Activated CD4-positive, alpha-beta T cell treated with anti-CD3 and anti-CD28 coated beads for 36 hours (primary cell): Measurements from ENCODE around the gene CELSR3. TPM values are rescaled to one million over a fixed set of nuclear protein-coding genes. Genes with fewer than 3 reads are reported as not detected.

Source experiments
- ATAC-seq: fragments of 200-7000 bp; cut with Tn5 transposase; one replicate; pipeline ENCODE4 v1.10.0; 2021; ENCODE audit warnings: mild to moderate bottlenecking, moderate library complexity
- CTCF ChIA-PET: fragments of 350-600 bp; sonication (Branson Sonifier 250); formaldehyde crosslinking; loops from one replicate; lab custom pipeline; 2021; ENCODE audit warnings: antibody characterized with exemption; lab: Charles Lee
- POLR2A ChIA-PET: fragments of 350-600 bp; sonication (Branson Sonifier 250); formaldehyde crosslinking; loops from one replicate; lab custom pipeline; 2021; ENCODE audit warnings: antibody characterized with exemption, inconsistent platforms; lab: Charles Lee
- DNase-seq: peaks from one replicate; pipeline ENCODE4 v3.0.0-alpha.2; 2020
- H3K27ac Mint-ChIP-seq: one replicate; pipeline ENCODE4 v1.8.0; 2021; ENCODE audit warnings: mixed read lengths
- H3K27me3 Mint-ChIP-seq: one replicate; pipeline ENCODE4 v1.8.0; 2021; ENCODE audit warnings: mixed read lengths
- H3K36me3 Mint-ChIP-seq: one replicate; pipeline ENCODE4 v1.8.0; 2021; ENCODE audit warnings: low read depth, mixed read lengths
- H3K4me1 Mint-ChIP-seq: one replicate; pipeline ENCODE4 v1.8.0; 2021; ENCODE audit warnings: mixed read lengths
- H3K4me3 Mint-ChIP-seq: one replicate; pipeline ENCODE4 v1.8.0; 2021; ENCODE audit warnings: mild to moderate bottlenecking, moderate library complexity, mixed read lengths
- H3K9me3 Mint-ChIP-seq: one replicate; pipeline ENCODE4 v1.8.0; 2021; ENCODE audit warnings: low read depth, mixed read lengths
- intact Hi-C, 2 experiments: fragments of 100-400 bp; cut with DNase I in 1 of 2; cut with micrococcal nuclease in 1 of 2; formaldehyde crosslinking; loops; one replicate each; pipeline versions ENCODE4 v1.14.2 to v1.15.1; 2022 to 2024; cut with DNase I, micrococcal nuclease
- total RNA-seq, 2 experiments: library from RNA; stranded (reverse); gene quantifications; one replicate each; pipeline ENCODE4 v1.2.3, GENCODE V29; 2021

Gene CELSR3
- total RNA-seq, 2 experiments from 2014 or later, result 7.9 to 8.1 TPM

- DNase-seq (no peak), ATAC-seq (no peak)
- intact Hi-C loops, result no loop called here
- H3K4me1 Mint-ChIP-seq, result no peaks in the 10 kb centered on the region
- ChIA-PET POLR2A (interaction anchor here (0.5 to 0.6 kb wide), 2 partner anchors 126 to 349 kb away, joined by 3 to 5 read pairs; no protein-coding TSS in a partner anchor), CTCF (interaction anchor here (1.0 kb wide), 1 partner anchor 13 kb away, joined by 4 read pairs; the partner anchor contains the start of gene SLC26A6)
- no peak overlapping the region for H3K27ac Mint-ChIP-seq
- no peaks in the 10 kb centered on the region for H3K27me3 Mint-ChIP-seq
- H3K9me3 Mint-ChIP-seq, result no peaks in the 10 kb centered on the region
- H3K36me3 Mint-ChIP-seq, result no peaks in the 10 kb centered on the region
- H3K4me3 Mint-ChIP-seq, result no peak overlapping the region
These were observed 14.4 kb downstream of the CELSR3 start for GRCh38 chr3:48648188-48648850.

GRCh38 chr3:48647714-48648113 is 15.0 kb downstream of the CELSR3 start:
- Mint-ChIP-seq H3K4me1 (no peaks in the 10 kb centered on the region), H3K36me3 (no peaks in the 10 kb centered on the region), H3K4me3 (no peak overlapping the region), H3K27me3 (no peaks in the 10 kb centered on the region), H3K27ac (no peak overlapping the region), H3K9me3 (no peaks in the 10 kb centered on the region)
- POLR2A ChIA-PET, result no interaction called here
- CTCF ChIA-PET, result no interaction called here
- DNase-seq (no peak), ATAC-seq (no peak)
- intact Hi-C loops, result no loop called here

- Mint-ChIP-seq H3K27me3 (no peaks in the 10 kb centered on the region), H3K4me3 (no peak overlapping the region), H3K27ac (no peak overlapping the region), H3K9me3 (no peaks in the 10 kb centered on the region), H3K4me1 (no peaks in the 10 kb centered on the region), H3K36me3 (peaks cover 2% of the 10 kb centered on the region)
- ChIA-PET POLR2A (no interaction called here), CTCF (interaction anchor here (0.5 kb wide), 1 partner anchor 86 kb away, joined by 3 read pairs; no protein-coding TSS in a partner anchor)
- ATAC-seq (no peak), DNase-seq (no peak)
- intact Hi-C loops, result no loop called here
These were observed 17.6 kb downstream of the CELSR3 start for GRCh38 chr3:48644898-48645760.

GRCh38 chr3:48642605-48643004 is 20.1 kb downstream of the CELSR3 start:
- DNase-seq (no peak), ATAC-seq (no peak)
- H3K27me3 Mint-ChIP-seq, result no peaks in the 10 kb centered on the region
- H3K27ac Mint-ChIP-seq, result no peak overlapping the region
- ChIA-PET CTCF (no interaction called here), POLR2A (interaction anchor here (0.6 kb wide), 1 partner anchor 1170 kb away, joined by 3 read pairs; no protein-coding TSS in a partner anchor)
- intact Hi-C loops, result no loop called here
- no peak overlapping the region for H3K4me3 Mint-ChIP-seq
- no peaks in the 10 kb centered on the region for H3K4me1 Mint-ChIP-seq
- H3K36me3 Mint-ChIP-seq, result peaks cover 4% of the 10 kb centered on the region
- H3K9me3 Mint-ChIP-seq, result no peaks in the 10 kb centered on the region

GRCh38 chr3:48641396-48641795 is 21.3 kb downstream of the CELSR3 start:
- intact Hi-C loops, result no loop called here
- Mint-ChIP-seq H3K27me3 (no peaks in the 10 kb centered on the region), H3K36me3 (peaks cover 4% of the 10 kb centered on the region), H3K9me3 (no peaks in the 10 kb centered on the region), H3K4me1 (no peaks in the 10 kb centered on the region), H3K27ac (no peak overlapping the region), H3K4me3 (no peak overlapping the region)
- ChIA-PET CTCF (interaction anchor here (0.8 kb wide), 1 partner anchor 85 kb away, joined by 3 read pairs; the partner anchor contains the start of gene PFKFB4), POLR2A (no interaction called here)
- DNase-seq (no peak), ATAC-seq (no peak)

GRCh38 chr3:48639944-48640606 is 22.6 kb downstream of the CELSR3 start:
- no peaks in the 10 kb centered on the region for H3K9me3 Mint-ChIP-seq
- H3K4me1 Mint-ChIP-seq, result peaks cover 3% of the 10 kb centered on the region
- ChIA-PET POLR2A (no interaction called here), CTCF (interaction anchor here (1.8 kb wide), 1 partner anchor 239 kb away, joined by 6 read pairs; no protein-coding TSS in a partner anchor)
- no peak overlapping the region for H3K4me3 Mint-ChIP-seq
- ATAC-seq, result no peak
- no peak for DNase-seq
- H3K27ac Mint-ChIP-seq, result no peak overlapping the region
- peaks cover 4% of the 10 kb centered on the region for H3K36me3 Mint-ChIP-seq
- intact Hi-C loops, result no loop called here
- H3K27me3 Mint-ChIP-seq, result no peaks in the 10 kb centered on the region

- ChIA-PET CTCF (no interaction called here), POLR2A (no interaction called here)
- DNase-seq (no peak), ATAC-seq (no peak)
- no peak overlapping the region for H3K27ac Mint-ChIP-seq
- intact Hi-C loops, result no loop called here
- H3K4me3 Mint-ChIP-seq, result peak overlapping the region; percentile 7
- no peaks in the 10 kb centered on the region for H3K27me3 Mint-ChIP-seq
- H3K4me1 Mint-ChIP-seq, result peaks cover 13% of the 10 kb centered on the region
- H3K9me3 Mint-ChIP-seq, result no peaks in the 10 kb centered on the region
- peaks cover 8% of the 10 kb centered on the region for H3K36me3 Mint-ChIP-seq
These were observed 25.4 kb downstream of the CELSR3 start for GRCh38 chr3:48637305-48637704.

GRCh38 chr3:48636149-48636655 is 26.5 kb downstream of the CELSR3 start:
- Mint-ChIP-seq H3K9me3 (no peaks in the 10 kb centered on the region), H3K27ac (peak overlapping the region; percentile 37), H3K27me3 (no peaks in the 10 kb centered on the region), H3K4me3 (peak overlapping the region; percentile 84), H3K4me1 (peaks cover 13% of the 10 kb centered on the region), H3K36me3 (peaks cover 10% of the 10 kb centered on the region)
- DNase-seq (no peak), ATAC-seq (no peak)
- POLR2A ChIA-PET, result interaction anchor here (0.8 to 1.2 kb wide), 4 partner anchors 26 to 704 kb away, joined by 3 to 5 read pairs (median 4); partner anchors contain the start of genes CCDC51, TMA7, UQCRC1 and USP4
- CTCF ChIA-PET, result interaction anchor here (0.8 to 3.0 kb wide), 19 partner anchors 9 to 236 kb away, joined by 3 to 20 read pairs (median 5); partner anchors contain the start of genes PFKFB4 and UQCRC1
- intact Hi-C loops, result no loop called here

- peak within 1 kb of the TSS; percentile 76 for H3K27ac Mint-ChIP-seq
- peak; percentile 97 for ATAC-seq
- H3K4me1 Mint-ChIP-seq, result peaks cover 13% of the 10 kb centered on the region
- no peaks in the 10 kb centered on the region for H3K9me3 Mint-ChIP-seq
- ChIA-PET POLR2A (interaction anchor here (0.8 to 1.2 kb wide), 5 partner anchors 23 to 705 kb away, joined by 3 to 5 read pairs (median 3); partner anchors contain the start of genes CCDC51, TMA7, UQCRC1 and USP4), CTCF (interaction anchor here (0.6 to 3.0 kb wide), 26 partner anchors 10 to 1963 kb away, joined by 3 to 20 read pairs (median 4); partner anchors contain the start of genes PFKFB4 and UQCRC1)
- intact Hi-C loops, result loop anchor here (1.0 to 2.0 kb wide), 14 partner anchors 21 to 459 kb away; partner anchors contain the start of genes UQCRC1 (in 2 of the 2), CCDC51 (in 1 of the 2), CDC25A (in 1 of the 2) and IP6K2 (in 1 of the 2)
- DNase-seq, result peak; percentile 97
- peak within 1 kb of the TSS; percentile 84 for H3K4me3 Mint-ChIP-seq
- H3K36me3 Mint-ChIP-seq, result peaks cover 10% of the 10 kb centered on the region
- H3K27me3 Mint-ChIP-seq, result no peaks in the 10 kb centered on the region
These were observed 27.3 kb downstream of the CELSR3 start, which contains the start of gene SLC26A6 for GRCh38 chr3:48635222-48636021. Gene SLC26A6 (minus strand): TSS chr3:48635461. CDS start chr3:48635393, 68 bp downstream.
